CD4-positive, alpha-beta T cell treated with Interleukin-17A for 4 hours (primary cell): ENCODE measurements around the gene ZNF541.
"Not testable (repeated sequence)": the region's sequence is repeated elsewhere in the genome, so short reads cannot be mapped to it uniquely, and the experiment has no call there.

Experiments
- DNase-seq: peaks from one replicate; pipeline ENCODE4 v3.0.0-alpha.2; 2020; ENCODE audit warnings: mixed read lengths

Gene ZNF541

DNA sequence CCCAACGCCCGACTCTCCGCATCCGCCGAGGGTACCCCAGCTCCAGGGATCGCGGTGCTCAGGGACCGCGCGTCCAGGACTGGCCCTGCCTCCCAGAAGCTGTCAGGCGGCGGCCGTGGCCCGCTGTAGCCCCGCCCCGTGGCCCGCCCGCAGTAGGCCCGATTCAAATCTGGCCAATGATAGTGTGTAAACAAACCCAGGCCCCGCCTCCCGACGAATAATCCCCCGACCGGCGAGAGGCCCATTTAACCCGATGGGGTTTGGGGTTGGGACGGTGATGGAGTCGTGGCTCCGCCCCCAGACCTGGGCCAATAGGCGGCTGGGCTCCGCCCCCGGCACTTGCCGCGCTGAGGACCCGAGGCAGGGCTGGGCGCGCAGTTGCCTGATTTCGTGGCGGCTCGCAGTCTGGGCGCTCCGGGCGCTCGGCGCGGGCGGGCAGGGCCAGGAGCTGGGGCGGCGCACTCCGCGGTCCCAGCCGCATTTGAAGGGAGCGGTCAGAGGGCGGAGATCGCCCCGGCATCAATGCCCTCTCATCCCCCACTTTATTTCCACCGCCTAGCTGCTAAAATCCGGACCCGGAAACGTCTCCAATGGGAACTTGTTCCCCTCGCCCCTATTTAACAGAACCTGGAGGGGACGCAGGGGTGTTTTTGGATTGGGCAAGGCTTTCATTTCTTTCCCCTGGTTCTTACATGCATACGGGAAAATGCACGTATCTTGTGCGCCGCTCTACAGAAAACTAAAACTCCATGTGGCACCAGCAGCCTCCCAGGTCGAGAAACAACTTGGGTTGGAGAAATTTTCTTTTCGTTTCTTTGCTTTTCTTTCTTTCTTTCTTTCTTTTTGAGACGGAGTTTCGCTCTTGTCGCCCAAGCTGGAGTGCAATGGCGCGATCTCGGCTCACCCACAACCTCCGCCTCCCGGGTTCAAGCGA is 27.6 kb upstream of the ZNF541 start:
- peak; percentile 100 for DNase-seq

- DNase-seq, result not testable (repeated sequence)
These were observed 26.8 kb upstream of the ZNF541 start for GRCh38 chr19:47599671-47600245.

GRCh38 chr19:47598407-47599349 is 25.7 kb upstream of the ZNF541 start:
- no peak for DNase-seq

GRCh38 chr19:47595944-47596343 is 23.0 kb upstream of the ZNF541 start:
- no peak for DNase-seq

DNA sequence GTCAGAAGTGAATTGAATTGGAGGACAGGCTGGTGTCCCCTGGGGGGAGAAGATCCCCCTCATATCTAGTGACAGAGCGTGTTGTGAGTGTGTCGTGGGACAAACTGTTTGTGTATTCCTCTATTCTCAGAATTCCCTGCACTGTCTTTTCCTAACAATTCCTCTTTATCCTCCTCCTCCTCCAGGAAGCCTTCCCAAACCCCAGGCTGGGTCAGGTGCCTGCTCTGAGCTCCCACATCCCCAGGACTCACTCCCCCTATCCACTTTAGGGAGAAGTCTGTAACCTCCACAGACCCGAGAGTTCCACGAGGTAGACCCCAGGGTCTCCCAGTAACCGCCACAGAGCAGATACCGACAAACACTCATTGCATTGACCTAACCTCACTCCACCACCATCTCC is 20.9 kb upstream of the ZNF541 start:
- no peak for DNase-seq

DNA sequence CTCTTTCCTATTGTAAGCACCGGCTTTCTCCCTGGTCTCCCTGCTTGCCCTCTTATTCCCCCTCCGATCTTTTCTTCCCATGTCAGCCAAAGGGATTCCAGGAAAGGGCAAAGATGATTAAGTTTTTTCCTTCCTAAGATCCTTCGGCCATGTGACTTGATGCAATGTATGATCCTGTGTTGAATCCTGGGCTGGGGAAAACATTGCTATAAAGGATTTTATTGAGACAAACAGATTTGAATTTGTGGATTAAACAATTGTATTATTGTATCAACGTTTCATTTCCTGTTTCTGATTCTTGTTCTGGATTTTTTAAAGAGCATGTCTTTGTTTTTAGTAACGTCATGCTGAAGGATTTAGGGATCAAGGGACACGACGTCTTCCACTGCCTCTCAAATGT is 16.9 kb upstream of the ZNF541 start:
- no peak for DNase-seq

GRCh38 chr19:47587295-47587694 is 14.3 kb upstream of the ZNF541 start:
- no peak for DNase-seq

DNA sequence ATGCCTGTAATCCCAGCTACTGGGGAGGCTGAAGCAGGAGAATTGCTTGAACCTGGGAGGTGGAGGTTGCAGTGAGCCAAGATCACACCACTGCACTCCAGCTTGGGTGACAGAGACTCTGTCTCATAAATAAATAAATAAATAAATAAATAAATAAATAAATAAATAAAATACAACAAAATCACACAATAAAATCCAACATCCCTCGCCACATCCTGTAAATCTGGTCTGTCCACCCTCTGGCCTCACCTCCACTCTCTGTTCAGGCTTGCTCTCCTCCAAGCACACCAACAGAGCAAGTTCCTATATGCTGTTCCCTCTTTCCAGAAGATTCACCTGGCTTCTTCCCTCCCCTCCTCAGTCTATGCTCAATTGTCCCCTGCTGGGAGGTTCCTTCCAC is 10.2 kb upstream of the ZNF541 start:
- DNase-seq, result not testable (repeated sequence)

DNA sequence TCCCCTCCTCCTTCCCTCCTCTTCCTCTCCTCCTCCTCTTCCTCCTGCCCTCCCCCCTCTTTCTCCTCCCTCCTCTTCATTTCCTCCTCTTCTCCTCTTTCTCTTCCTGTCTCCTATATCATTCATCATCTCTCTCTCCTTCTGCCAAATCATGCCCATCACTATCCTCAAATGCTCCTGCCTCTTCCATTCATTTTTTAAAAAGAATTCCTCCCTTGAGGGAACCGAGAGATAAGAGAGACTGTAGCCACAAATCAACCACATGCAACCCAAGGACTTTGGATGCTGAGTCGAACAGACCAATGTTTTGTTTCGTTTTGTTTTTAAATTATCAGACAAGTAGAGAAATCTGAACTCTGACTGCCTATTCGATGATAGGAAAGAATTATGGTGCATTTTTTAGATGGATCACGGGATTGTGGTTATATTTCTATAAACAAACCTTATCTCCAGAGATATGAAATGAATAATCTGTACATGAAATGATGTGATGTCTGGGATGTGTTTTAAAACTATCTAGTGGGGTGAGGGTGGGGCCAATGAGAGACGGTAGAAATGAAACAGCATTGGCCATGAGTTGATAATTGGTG is 9.5 kb upstream of the ZNF541 start:
- no peak for DNase-seq

- peak; percentile 21 for DNase-seq
These were observed 8.8 kb upstream of the ZNF541 start for GRCh38 chr19:47581605-47582319.

- DNase-seq, result no peak
These were observed 7.4 kb upstream of the ZNF541 start for GRCh38 chr19:47580397-47580796.

DNA sequence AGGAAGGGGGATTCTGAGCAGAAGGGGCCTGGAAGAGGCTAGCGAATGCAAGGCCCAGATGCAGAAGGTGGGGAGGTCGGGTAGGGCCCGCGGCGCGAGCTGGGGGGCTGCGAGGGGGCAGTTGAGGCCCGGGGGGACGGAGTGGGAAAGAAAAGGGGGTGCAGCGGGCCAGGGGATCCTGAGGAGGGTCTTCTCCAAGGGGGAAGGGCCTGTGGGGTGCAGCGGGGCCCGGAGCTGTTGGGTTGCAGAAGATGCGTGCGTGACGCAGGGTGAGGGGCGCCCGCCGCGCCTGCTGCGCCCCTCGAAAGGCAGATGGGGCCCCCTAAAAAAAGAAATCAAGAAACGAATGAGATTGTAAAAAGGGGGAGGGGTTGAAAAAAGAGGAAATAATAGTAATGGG is 313 bp downstream of the ZNF541 start:
- no peak for DNase-seq

DNA sequence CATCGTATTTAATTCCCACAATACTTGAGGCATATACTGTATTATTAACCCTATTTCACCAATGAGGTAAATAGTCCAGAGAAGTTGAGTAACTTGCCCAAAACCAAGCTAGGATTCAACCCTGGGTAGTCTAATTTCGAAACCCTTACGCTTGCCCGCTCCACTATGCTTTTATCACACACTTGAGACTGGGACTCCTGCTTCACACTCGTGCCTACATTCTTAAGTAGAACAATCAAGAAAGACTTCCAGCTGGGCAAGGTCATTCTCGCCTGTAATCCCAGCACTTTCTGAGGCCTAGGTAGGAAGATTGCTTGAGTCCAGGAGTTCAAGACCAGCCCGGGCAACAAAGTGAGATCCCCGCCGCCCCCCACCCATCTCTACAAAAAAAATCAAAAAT is 3.6 kb downstream of the ZNF541 start:
- DNase-seq, result no peak

- DNase-seq, result no peak
These were observed 8.9 kb downstream of the ZNF541 start for GRCh38 chr19:47564081-47564480.

DNA sequence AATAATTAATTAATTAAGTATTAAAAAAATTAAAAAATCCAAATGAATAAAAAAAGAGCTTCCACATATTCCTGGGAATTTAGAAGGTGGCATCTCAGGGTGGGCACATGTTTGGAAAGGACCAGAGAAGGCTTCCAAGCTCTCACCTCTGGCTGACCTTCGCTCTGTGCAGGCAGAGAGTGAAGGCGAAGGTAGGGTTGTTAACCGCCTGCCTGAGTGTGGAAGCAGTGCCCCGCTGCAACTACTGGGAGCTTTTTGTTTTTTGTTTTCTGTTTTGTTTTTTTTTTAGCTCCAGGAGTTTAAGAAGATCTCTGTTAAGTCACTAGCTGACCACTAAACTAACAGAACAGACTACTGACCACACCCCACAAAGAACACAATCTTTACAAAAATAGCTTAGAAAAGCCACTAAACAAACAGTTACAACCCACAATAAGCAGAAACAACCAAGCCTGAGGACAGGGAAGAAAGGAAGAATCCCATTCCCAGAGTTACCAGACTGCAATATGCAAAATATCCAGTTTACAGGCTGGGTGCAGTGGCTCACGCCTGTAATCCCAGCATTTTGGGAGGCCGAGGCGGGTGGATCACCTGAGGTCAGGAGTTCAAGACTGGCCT is 11.4 kb downstream of the ZNF541 start:
- no peak for DNase-seq

DNA sequence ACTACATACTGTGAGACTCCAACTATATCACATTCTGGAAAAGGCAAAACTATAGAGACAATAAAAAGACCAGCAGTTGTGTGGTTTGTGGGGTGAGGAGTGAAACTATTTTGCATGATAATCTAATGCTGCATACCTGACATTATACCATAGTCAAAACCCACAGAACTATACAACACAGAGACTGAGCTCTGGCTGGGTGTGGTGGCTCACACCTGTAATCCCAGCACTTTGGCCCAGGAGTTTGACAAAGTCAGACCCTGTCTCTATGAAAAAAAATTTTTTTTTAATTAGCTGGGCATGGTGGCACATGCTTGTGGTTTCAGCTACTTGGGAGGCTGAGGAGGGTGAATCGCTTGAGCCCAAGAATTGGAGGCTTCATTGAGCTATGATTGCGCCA is 11.9 kb downstream of the ZNF541 start:
- no peak for DNase-seq

DNA sequence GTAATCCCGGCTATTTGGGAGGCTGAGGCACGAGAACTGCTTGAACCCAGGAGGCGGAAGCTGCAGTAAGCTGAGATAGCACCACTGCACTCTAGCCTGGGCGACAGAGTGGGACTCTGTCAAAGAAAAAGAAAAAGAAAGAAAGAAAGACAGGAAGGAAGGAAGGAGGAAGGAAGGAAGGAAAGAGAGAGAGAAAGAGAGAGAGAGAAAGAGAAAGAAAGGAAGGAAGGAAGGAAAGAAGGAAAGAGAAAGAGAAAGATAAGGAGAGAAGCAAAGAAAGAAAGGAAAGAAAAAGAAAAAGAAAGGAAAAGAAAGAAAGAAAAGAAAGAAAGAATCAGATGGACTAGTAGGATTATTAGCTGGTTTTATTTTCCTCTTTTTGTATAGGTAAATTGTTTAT is 22.8 kb downstream of the ZNF541 start:
- no peak for DNase-seq

GRCh38 chr19:47549261-47549862 is 23.6 kb downstream of the ZNF541 start:
- no peak for DNase-seq

DNA sequence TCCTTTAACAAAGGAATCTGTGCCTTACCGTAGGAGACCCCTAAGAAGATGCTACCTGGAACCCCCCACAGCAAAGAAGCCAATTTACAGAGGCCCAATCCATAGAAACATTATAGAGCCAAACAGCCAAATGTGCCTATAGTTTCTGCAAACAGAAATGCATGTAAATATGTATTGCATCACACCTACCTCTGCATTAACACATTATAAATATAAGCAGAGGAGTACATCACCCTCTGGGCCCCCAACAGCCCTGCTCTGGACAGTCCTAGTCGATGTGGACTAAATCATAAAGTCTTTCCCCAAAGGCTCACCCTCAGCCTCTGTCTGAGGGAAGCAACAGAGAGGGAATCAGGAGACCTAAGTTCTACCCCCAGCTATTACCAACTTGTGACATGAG is 25.7 kb downstream of the ZNF541 start:
- no peak for DNase-seq

GRCh38 chr19:47545061-47545948 is 27.6 kb downstream of the ZNF541 start:
- DNase-seq, result peak; percentile 11
